ENCODE data around the gene CLDN5.
"Not testable (repeated sequence)": the region's sequence is repeated elsewhere in the genome, so short reads cannot be mapped to it uniquely, and the experiment has no call there.

CLDN5 gene

DNA sequence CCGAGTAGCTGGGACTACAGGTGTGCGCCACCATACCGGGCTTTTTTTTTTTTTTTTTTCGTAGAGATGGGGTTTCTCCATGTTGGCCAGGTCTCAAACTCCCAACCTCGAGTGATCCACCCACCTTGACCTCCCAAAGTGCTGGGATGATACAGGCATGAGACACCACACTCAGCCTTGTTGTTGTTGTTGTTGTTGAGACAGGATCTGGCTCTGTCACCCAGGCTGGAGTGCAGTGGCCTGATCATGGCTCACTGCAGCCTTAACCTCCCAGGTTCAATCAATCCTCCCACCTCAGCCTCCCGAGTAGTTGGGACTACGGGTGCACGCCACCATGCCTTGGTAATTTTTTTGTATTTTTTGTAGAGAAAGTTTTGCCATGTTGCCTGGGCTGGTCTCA lies 23.4 kb upstream of the CLDN5 start:
- peak; percentile 17 for DNase-seq

DNA sequence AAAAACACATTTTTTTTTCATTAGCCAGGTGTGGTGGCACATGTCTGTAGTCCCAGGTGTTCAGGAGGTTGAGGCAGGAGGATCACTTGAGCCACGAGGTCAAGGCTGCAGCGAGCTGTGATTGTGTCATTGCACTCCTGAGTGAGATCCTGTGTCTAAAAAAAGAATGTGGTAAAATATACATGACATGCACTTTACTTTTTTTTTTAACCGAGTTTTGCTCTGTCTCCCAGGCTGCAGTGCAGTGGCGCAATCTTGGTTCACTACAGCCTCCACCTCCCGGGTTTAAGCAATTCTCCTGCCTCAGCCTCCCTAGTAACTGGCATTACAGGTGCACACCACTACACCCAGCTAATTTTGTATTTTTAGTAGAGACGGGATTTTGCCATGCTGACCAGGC lies 22.5 kb upstream of the CLDN5 start:
- peak; percentile 4 for DNase-seq

DNA sequence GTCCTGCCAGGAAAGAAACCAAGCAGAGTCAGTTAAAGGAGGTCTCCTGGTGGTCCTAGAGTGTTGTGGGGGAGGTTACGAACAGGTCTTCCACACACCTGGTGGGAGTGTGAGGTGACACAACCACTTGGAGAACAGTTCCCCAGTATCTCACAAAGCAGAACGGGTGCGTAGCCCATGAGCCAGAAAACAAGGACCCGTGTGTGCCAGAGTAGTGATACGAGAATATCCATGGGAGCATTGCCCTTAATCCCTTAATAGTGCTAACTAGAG lies 21.7 kb upstream of the CLDN5 start:
- peak; percentile 46 for DNase-seq

DNA sequence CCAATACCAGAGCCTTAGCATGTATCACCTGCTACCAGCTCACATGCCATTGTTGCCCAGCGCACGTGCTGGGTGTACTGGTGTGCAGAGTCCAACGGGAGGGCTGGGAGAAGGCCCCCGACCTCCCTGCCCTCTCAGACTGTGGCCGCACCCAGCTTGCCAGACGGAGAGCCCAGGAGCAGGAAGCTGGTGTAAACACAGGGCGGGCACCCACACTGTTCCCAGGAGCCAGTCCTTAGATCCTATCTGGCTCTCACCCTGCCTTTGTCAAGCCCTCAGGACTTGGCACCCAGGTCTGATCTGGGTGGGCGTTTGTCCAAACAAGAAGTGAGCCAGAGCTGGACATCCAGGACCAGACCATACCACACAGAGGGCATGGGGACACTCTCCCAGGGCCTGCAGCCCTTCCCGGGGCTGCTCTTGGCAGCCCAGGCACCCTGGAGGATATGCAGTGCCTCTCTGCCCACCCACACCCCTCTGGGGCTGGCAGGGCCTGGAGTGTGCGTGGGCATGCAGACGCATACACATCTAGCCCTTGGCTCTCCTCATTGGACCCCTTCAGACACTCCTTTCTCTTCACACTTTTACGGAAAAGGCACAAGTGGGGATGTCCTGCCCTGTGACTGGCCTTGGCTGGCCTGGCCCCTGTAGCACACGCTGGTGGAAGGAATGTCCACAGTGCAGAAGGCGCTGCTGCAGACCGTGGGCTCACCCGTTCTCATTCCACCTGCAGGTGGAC lies 19.9 kb upstream of the CLDN5 start:
- peak; percentile 27 for DNase-seq

DNA sequence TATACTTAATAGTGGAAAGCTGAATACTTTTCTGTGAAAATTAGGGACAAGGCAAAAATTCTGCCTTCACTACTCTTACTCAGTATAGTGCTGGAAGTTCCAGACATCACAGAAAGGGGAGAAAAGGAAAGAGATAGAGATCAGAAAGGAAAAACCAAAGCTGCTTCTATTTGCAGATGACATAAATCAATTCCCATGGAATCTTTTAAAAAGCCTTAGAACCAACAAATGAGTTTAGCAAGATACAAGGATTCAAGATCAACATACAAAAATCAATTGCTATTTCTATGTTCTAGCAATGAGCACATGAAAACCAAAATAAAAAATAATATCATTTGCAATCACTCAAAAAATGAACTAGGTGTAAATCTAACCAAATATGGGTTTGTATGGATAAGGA lies 16.2 kb upstream of the CLDN5 start:
- no peak for DNase-seq

DNA sequence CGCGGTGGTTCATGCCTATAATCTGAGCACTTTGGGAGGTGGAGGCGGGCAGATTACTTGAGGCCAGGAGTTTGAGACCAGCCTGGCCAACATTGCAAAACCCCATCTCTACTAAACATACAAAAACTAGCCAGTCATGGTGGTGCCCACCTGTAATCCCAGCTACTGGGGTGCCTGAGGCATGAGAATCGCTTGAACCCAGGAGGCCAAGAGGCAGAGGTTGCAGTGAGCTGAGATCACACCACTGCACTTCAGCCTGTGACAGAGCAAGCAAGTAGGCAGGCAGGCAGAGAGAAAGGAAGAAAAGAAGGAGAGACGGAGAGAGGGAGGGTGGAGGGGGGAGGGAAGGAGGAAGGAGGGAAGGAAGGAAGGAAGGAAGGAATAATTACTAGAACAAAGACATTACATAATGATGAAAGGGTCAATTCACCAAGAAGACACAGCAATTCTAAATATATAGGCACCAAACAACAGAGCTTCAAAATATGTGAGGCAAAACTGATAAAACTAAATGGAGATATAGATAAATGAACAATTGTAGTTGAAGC lies 13.8 kb upstream of the CLDN5 start:
- peak; percentile 37 for DNase-seq

DNA sequence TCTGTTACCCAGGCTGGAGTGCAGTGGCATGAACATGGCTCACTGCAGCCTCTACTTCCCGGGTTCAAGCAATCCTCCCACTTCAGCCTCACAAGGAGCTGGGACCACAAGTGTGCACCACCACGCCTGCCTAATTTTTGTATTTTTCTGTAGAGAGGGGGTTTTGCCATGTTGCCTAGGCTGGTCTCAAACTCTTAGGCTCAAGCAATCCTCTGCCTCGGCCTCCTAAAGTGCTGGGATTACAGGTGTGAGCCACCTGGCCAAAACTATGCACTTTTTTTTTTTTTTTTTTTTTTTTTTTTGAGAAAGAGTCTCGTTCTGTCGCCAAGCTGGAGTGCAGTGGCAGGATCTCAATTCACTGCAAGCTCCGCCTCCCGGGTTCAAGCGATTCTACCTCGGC lies 12.4 kb upstream of the CLDN5 start:
- DNase-seq = no peak

DNA sequence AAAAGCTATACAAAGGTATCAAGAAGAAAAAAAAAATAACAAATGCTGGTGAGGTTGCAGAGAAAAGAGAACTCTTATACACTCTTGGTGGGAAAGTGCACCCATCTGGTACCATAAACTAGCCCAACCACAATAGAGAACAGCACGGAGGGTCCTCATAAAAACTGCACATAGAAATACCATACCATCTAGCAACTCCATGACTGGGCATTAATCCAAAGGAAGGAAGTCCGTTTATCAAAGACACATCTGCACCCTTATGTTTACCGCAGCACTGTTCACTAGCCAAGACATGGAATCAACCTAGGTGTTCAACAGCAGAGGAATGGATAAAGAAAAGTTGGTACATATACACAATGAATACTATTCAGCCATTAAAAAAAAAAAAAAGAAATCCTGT lies 10.8 kb upstream of the CLDN5 start:
- no peak for DNase-seq

DNA sequence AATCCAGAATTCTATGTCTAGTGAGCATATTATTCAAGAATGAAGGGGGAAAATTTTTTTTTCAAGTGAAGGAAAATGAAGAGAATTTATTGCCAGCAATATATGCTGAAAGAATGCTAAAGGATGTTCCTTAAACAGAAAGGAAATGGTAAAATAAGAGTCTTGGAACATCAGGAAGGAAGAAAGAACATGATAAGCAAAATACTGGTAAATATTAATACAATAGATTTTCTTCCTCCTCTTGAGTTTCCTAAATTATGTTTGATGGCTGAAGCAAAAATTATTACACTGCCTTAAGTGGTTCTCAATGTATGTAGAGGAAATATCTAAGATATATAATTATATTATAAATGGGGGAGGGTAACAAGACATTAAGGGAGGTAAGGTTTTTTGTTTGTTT lies 9.6 kb upstream of the CLDN5 start:
- no peak for DNase-seq

DNA sequence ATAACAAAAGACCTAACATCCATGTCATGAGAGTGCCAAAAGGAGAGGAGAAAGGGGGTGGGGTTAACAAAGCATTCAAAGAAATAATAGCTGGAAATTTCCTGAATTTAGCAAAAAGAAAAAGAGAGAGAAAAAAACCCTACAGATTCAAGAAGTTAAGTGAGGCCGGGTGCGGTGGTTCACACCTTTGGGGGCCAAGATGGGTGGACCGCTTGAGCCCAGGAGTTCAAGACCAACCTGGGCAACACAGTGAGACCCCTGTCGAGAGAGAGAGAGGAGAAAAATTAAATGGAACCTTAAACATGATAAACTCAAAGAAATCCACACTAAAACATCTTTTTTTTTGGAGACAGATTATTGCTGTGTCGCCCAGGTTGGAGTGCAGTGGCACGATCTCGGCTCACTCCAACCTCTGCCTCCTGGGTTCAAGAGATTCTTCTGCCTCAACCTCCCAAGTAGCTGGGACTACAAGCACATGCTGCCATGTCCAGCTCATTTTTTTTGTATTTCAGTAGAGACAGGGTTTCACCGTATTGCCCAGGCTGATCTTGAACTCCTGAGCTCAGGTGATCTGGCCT lies 8.9 kb upstream of the CLDN5 start:
- DNase-seq = peak; percentile 4

DNA sequence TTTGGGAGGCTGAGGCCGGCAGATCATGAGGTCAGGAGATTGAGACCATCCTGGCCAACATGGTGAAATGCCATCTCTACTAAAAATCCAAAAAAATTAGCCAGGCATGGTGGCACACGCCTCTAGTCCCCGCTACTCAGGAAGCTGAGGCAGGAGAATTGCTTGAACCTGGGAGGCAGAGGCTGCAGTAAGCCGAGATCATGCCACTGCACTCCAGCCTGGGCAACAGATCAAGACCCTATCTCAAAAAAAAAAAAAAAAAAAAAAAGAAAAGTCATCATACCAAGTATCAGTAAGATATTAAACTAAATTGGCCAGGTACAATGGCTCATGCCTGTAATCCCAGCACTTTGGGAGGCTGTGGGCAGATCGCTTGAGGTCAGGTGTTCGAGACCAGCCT lies 7.1 kb upstream of the CLDN5 start:
- DNase-seq = not testable (repeated sequence)

DNA sequence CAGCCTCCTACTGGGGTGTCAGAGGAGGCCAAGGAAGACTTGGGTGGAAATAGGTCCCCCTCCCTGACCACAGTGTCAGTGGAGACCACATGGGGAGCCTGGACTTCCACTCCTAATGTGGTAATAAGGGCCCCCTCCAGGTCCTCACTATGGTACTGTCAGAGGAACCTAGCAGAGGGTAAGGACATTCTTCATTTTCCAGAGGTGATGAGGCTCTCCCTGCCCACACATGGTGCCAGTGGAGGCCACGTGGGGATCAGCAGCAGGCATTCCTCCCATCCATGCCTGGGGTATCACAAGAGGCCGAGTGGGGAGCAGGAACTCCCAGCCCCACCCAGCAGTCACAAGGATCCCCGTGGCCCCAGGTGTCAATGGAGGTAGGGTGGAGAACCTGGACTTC lies 6.5 kb upstream of the CLDN5 start:
- peak; percentile 28 for DNase-seq

DNA sequence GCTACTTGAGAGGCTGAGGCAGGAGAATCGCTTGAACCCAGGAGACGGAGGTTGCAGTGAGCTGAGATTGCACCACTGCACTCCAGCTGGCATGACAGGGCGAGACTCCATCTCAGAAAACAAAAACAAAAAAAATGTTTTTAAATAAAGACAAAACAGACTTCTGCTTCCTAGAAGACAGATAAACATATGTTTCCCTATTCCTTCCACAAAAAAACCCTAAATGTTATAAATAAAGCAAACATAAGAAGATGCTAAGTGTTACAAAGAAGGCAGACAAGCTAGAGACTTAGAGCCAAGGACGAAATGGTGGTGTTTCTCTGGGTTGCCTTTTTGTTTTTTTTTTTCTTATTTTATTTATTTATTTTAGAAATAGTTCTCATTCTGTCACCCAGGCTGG lies 5.6 kb upstream of the CLDN5 start:
- no peak for DNase-seq

DNA sequence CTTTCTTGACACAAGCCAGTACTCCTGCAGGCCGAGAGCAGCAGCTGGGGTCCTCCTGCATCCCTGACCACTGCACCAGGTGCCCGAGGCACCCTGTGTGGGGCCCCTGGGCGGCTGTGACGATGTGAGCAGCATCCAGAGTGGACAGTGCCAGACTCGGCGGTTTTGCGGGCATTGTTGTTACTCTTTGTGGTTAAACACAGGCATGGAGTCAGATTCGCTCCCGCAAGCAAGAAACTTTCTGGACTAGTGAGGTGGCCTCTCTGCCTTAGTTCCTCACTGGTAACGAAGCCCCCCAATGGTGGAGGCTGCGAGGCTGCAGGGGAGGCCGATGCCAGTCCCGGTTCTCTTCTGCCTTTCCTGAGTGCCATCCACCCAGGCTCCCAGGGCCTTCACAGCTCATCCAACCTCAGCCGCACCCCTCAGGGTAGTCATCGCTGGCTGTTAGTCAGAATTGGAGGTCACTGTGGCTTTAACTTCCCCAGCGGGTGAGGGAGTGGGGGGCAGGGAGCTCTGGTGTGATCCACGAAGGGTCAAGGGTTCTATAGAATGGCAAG lies 3.7 kb upstream of the CLDN5 start:
- DNase-seq = peak; percentile 22

DNA sequence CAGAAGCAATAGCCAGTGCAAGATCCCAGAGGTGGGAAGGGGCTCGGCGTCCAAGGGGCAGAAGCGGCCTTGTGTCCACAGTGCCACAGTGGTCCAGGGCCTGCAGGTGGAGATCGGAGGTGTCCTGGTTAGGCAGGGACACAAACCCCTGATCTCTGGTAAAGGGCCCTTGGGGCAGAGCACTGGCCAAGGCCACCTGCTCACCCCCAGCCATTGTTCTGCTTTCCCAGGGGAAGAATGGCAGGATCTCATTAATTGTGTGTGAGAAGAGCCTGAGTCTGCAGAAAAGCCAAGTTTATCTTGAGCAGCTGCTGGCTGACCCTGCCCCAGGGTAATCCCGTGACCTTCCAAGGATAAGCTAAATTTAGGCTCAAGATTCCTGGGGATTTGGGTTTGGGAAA lies 3.1 kb upstream of the CLDN5 start:
- peak; percentile 48 for DNase-seq

DNA sequence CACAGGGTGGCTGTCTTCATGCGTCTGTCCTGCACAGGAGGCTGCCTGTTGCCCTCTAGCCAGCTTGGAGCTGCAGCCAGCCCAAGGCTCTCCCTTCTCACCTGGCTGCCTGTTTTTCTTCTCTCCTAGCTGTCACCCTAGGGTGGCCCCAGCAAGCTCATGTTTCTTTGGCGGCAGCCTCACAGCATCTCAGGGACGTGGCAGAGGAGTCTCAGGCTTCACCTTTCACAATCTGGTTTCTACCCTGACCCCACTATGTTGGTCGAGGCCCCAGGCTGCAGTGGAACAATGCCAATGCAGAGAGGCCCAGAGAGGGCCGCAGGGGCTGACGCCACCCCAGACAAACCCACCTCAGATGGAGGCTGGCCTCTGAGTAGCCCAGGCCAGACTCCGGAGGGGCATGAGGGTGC lies 2.5 kb upstream of the CLDN5 start:
- peak; percentile 49 for DNase-seq

DNA sequence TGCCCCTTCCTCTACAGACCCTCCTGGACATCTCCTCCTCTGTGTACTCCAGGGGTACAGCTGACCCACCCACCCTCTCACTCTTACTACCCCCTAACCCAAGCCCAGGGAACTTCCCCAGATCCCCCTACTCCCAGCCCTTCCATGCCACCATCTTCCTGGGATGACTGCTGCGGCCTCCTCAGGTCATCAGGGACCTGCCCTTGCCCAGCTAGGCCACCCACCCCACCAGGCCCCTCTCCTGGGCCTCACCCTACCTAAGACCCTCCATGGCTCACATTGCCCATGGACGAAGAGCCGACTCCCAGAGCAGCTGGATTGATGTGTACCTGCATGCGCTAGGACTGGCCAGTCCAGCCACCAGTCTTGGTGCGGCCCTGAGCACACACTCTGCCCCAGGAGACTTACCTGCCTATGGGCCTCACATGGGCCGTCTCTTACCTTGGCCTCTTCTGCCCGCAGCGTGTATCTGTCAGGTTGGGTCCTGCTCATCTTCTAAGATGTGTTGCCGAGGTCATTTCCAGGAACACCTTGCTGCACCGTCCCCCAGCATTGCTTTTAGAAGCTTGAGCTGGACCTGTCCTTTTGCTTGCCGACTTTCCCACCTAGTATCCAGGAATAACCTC lies 2.0 kb upstream of the CLDN5 start:
- peak; percentile 41 for DNase-seq

DNA sequence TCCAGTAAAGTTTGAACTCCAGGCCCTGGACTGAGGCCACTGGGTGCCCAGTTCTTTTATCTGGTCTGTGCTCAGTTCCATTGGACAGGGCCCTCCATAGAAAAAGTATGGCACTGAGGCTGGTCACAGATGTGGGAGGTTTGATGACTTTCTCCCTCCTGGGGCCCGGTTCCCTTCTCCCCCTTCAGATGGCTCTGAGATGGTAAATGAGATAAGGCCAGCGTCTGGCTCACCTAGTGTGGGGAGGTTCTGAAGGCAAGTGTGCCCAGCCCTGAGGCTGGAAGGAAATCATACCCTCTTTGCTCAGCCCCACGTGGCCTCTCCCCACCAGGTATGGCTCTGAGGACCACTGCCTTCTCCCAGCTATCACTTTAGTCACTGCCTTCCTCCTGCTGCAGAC lies 1.5 kb upstream of the CLDN5 start:
- peak; percentile 34 for DNase-seq

DNA sequence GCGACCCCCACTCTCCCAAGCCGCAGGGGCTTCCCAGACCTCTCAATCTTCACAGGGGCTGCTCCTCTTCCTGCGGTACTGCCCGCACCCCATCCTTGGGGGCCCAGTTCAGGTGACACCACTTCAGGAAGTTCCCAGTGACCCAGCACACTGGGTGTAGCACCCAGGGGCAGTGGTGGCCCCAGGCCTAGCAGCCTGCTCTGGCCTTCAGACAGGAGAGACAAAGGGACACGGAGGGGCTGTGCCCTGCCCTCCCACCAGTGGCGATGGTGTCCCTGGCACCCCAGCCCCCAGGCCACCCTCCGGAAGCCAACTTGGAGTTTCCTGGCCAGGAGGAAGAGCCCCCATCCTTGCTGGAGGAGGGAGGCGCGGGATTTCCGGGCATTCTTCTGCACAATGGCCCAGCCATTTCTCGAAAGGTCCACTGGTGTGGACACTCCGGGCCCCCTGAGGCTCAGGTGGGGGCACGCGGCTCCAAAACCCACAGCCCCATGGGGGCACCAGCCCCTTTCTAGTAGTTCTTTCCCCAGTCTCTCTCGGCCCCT lies 978 bp upstream of the CLDN5 start:
- DNase-seq = peak; percentile 56

DNA sequence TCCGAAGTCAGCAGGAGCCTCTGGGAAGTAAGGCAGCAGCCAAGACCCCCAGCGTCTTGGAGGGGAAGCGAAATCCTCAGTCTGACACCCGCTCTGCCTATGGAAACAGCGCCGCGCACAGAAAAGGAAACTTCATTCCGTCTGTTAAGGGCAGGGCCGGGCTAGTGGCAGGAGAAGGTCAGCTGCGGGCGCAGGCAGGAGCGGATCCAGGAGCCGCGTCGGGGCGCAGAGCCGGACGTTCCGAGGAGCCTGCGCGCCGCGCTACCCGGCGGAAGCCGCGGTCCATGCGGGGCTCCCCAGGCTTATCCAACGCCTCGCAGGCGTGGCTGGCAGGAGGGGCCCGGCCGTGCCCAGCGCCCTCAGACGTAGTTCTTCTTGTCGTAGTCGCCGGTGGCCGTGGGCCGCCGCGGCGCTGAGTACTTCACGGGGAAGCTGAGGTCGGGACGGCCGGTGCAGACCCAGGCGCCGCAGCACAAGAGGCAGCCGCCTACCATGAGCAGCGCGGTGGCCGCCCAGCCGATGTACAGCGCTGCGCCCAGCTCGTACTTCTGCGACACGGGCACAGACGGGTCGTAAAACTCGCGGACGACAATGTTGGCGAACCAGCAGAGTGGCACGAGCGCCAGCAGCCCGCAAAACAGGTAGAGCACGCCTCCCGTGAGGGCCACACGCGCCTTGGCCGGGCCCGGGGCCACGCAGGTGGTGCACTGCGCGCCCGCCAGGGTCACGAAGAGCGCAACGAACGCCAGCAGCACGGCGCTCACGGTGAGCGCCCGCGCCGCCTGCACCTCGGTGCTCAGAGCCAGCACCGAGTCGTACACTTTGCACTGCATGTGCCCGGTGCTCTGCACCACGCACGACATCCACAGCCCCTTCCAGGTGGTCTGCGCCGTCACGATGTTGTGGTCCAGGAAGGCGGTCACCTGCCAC lies 705 bp downstream of the CLDN5 start:
- DNase-seq = peak; percentile 60

DNA sequence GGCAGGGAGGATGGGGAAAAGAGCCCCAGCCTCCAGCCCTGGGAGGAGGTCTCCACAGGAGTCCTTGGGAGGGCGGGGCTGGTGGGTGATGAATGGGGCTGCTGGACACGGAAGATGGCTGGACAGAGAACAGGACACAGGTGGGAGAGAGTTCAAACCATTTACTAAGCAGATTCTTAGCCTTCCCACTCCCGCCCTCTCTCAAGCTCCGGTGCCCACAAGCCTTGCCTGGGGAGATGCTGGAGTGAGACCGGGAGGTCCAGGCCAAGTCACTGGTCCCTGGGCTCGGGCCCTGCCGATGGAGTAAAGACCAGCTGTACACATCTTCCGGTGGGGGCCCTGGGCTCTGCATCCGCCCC lies 1.4 kb downstream of the CLDN5 start:
- DNase-seq = peak; percentile 44

DNA sequence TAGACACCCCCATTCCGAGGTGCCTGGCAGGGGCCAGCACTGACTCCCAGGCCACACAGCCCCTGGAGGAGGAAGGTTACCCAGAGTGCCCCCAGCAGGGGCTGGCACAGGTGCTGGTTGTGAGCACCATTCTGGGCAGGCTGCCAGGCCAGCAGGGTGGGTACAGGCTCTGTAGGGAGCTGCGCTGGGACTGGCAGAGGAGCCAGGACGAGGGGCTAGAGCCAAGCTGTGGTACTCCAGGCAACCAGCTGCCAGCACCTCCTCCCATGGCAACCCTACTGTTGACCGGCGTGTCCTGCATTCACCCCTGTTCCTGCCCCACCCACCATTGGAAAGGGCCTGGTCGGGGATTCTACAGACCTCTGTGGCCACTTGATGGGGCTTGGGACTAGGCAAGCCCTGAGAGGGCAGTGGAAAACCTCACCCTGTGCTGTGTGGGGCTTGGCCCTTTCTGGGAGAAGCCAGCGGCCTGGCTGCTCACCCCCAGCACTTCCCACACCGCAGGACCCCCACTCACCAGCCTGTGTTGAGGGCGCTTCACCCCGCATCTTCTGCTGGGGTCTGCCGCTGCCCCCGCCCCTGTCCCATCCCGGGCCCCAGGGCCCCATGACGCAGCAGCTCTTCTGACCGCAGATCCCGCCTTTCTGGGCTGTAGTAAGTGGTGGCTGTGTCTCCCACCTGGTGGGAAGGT lies 1.9 kb downstream of the CLDN5 start:
- peak; percentile 53 for DNase-seq
